K562 (cell line): ENCODE measurements around the gene SHB. TPM values are rescaled to one million over a fixed set of nuclear protein-coding genes. Genes with fewer than 3 reads are reported as not detected.

Experiments used
- ATAC-seq: fragments of 200-7000 bp; cut with Tn5 transposase; 3 replicates; pipeline ENCODE4 v1.9.1; 2020; ENCODE audit warnings: moderate library complexity
- BruUV-seq: library from RNA; stranded (reverse); fragments of 400-500 nt; replicated peaks from 2 replicates; lab custom pipeline; 2021; lab: Mats Ljungman, UMichigan
- CTCF ChIA-PET: fragments of 300-600 bp; formaldehyde crosslinking; extraction: SDS; loops from one replicate; lab custom pipeline; 2021; ENCODE audit warnings: low intra/inter-chr PET ratio; lab: Yijun Ruan, JAX
- POLR2A ChIA-PET: fragments of 300-600, 350-650 bp; sonication (Branson Sonifier 250); formaldehyde crosslinking; extraction: SDS; loops from one replicate; lab custom pipeline; 2021; ENCODE audit warnings: antibody characterized with exemption, inconsistent platforms; lab: Yijun Ruan, JAX
- DNase-seq, 4 experiments: peaks; one replicate each; pipeline versions ENCODE4 v3.0.0 to v3.0.0-alpha.2; 2011 to 2018; ENCODE audit warnings: low spot score in 3 of 4, mixed read lengths in 3 of 4; ENCODE audit errors: extremely low read depth in 1 of 4
- FAIRE-seq: peaks from 2 replicates; lab custom pipeline; 2011; peaks lifted over from hg19 to GRCh38; lab: Jason Lieb, UNC
- H2AFZ ChIP-seq: 2 replicates; pipeline ENCODE4 v1.6.0; 2011; ENCODE audit warnings: low read depth, low read length, control low read depth, inconsistent platforms
- H3K27ac ChIP-seq: fragments of 200-600 bp; 3 replicates; pipeline ENCODE4 v1.8.0; 2011; ENCODE audit warnings: low read depth, mild to moderate bottlenecking, control low read depth, inconsistent platforms, low read length, moderate library complexity, mixed read lengths; ENCODE audit errors: extremely low read depth
- H3K27me3 ChIP-seq, 2 experiments: fragments of 300-600 bp in 1 of 2; 2 replicates in 1 of 2; 3 replicates in 1 of 2; pipeline versions ENCODE4 v1.6.0 to v1.8.0; 2011; ENCODE audit warnings: inconsistent platforms in 2 of 2, low read length in 2 of 2, mild to moderate bottlenecking in 1 of 2, mixed read lengths in 1 of 2, moderate library complexity in 1 of 2; ENCODE audit not compliant: control insufficient read depth in 2 of 2, insufficient read depth in 2 of 2
- H3K36me3 ChIP-seq: fragments of 300-600 bp; 3 replicates; pipeline ENCODE4 v1.8.0; 2011; ENCODE audit warnings: mild to moderate bottlenecking, low read length, inconsistent platforms; ENCODE audit not compliant: control insufficient read depth, insufficient read depth
- H3K4me1 ChIP-seq, 2 experiments: fragments of 200-600 bp in 1 of 2; replicated peaks in 1 of 2; 2 replicates in 1 of 2; 3 replicates in 1 of 2; pipeline versions ENCODE4 v1.5.1 to v1.8.0; 2011; ENCODE audit warnings: inconsistent platforms in 2 of 2, low read length in 2 of 2, mild to moderate bottlenecking in 1 of 2, mixed read lengths in 1 of 2, moderate library complexity in 1 of 2; ENCODE audit not compliant: control insufficient read depth in 2 of 2, insufficient read depth in 2 of 2
- H3K4me2 ChIP-seq: 2 replicates; pipeline ENCODE4 v1.6.1; 2011; ENCODE audit warnings: low read length, control low read depth, inconsistent platforms, mixed read lengths; ENCODE audit not compliant: insufficient read depth
- H3K4me3 ChIP-seq: fragments of 200-600 bp; sonication (generic), shearing (Covaris generic); 2 replicates; pipeline ENCODE4 v1.5.1; 2016; ENCODE audit warnings: control low read depth, inconsistent platforms
- H3K79me2 ChIP-seq: fragments of 200-600 bp; 3 replicates; pipeline ENCODE4 v1.8.0; 2011; ENCODE audit warnings: low read length, inconsistent platforms; ENCODE audit not compliant: control insufficient read depth, insufficient read depth
- H3K9ac ChIP-seq, 2 experiments: 2 replicates each; pipeline versions ENCODE4 v1.6.0 to v1.6.1; 2011; ENCODE audit warnings: low read depth in 2 of 2, low read length in 2 of 2, control low read depth in 1 of 2, inconsistent platforms in 1 of 2, mild to moderate bottlenecking in 1 of 2, mixed read lengths in 1 of 2; ENCODE audit not compliant: insufficient read depth in 1 of 2
- H3K9me1 ChIP-seq: one replicate; pipeline ENCODE4 v1.6.0; 2011; ENCODE audit warnings: inconsistent platforms, mild to moderate bottlenecking, low read length, moderate library complexity; ENCODE audit not compliant: control insufficient read depth, insufficient read depth
- H3K9me3 ChIP-seq: replicated peaks from 2 replicates; pipeline ENCODE4 v1.5.1; 2011; ENCODE audit warnings: low read depth, low read length, inconsistent platforms; ENCODE audit not compliant: control insufficient read depth, insufficient read depth
- H4K20me1 ChIP-seq: replicated peaks from 2 replicates; pipeline ENCODE4 v1.6.1; 2011; ENCODE audit warnings: low read length, inconsistent platforms, mixed read lengths; ENCODE audit not compliant: control insufficient read depth, insufficient read depth
- BCLAF1 ChIP-seq, 2 experiments: fragments of 450-650 bp in 1 of 2; IDR thresholded peaks; 2 replicates each; pipeline ENCODE4 v1.6.1; 2011 to 2017; ENCODE audit warnings: low read depth in 2 of 2, antibody characterized with exemption in 1 of 2, borderline replicate concordance in 1 of 2, low read length in 1 of 2, mild to moderate bottlenecking in 1 of 2, mixed read lengths in 1 of 2; ENCODE audit not compliant: control insufficient read depth in 1 of 2
- NFIC ChIP-seq: fragments of 450-650 bp; IDR thresholded peaks from 2 replicates; pipeline ENCODE4 v1.6.1; 2017; ENCODE audit warnings: mild to moderate bottlenecking, inconsistent platforms
- NR1H2 ChIP-seq: sonication (generic); formaldehyde crosslinking; IDR thresholded peaks from 2 replicates; pipeline ENCODE4 v1.4.0; 2020; ENCODE audit warnings: mild to moderate bottlenecking, missing genetic modification reagents
- RBM22 ChIP-seq: fragments of 200-400 bp; formaldehyde crosslinking; IDR thresholded peaks from 2 replicates; pipeline ENCODE4 v1.6.1; 2018; ENCODE audit warnings: low read length, low read depth; ENCODE audit not compliant: poor library complexity, severe bottlenecking
- RBM39 ChIP-seq: fragments of 200-400 bp; formaldehyde crosslinking; optimal IDR thresholded peaks from 2 replicates; pipeline ENCODE3; 2018; ENCODE audit warnings: low read depth, low read length
- ZBTB40 ChIP-seq, 2 experiments: fragments of 450-650 bp in 1 of 2; sonication (generic) in 1 of 2; formaldehyde crosslinking in 1 of 2; IDR thresholded peaks; 2 replicates each; pipeline versions ENCODE4 v1.7.1 to v1.9.0; 2016 to 2022; ENCODE audit warnings: inconsistent platforms in 1 of 2, mild to moderate bottlenecking in 1 of 2, missing genetic modification reagents in 1 of 2
- ZNF280B ChIP-seq: fragments of 250-450 bp; sonication (Bioruptor Pico); IDR thresholded peaks from 2 replicates; pipeline ENCODE4 v1.5.1; 2021; ENCODE audit warnings: mild to moderate bottlenecking
- WGBS: fragments of 100-300 bp; shearing (Covaris generic); methylation state at CpG from one replicate; pipeline ENCODE4 v1.1.6; 2016; ENCODE audit warnings: low coverage, mixed read lengths; ENCODE audit not compliant: insufficient coverage; ENCODE audit errors: missing lambda C conversion rate; 5-methylcytosine and 5-hydroxymethylcytosine counted together
- in situ Hi-C: fragments of 300-500 bp; cut with MboI; formaldehyde crosslinking; loops from 4 replicates; pipeline ENCODE4 v1.15.0; 2018; ENCODE audit warnings: inconsistent platforms, mixed read lengths
- intact Hi-C: fragments of 100-400 bp; cut with micrococcal nuclease; formaldehyde crosslinking; loops from 2 replicates; pipeline ENCODE4 v1.14.2; 2022
- polyA plus RNA-seq, 8 experiments: library from polyadenylated mRNA; depleted of rRNA in 4 of 8; stranded (reverse) in 5 of 8; unstranded in 3 of 8; fragments of >200 nt; fragmentation: Nextera tagmentation in 2 of 8; fragmentation: Illumina TruSeq in 1 of 8; extraction: Ambion mirVana in 2 of 8; extraction: Trizol in 1 of 8; gene quantifications; 2 replicates each; pipeline versions ENCODE4 v1.2.1 to v1.2.3, GENCODE V29; 2011 to 2014; ENCODE audit warnings: inconsistent platforms in 1 of 8, missing spikeins in 1 of 8
- total RNA-seq, 7 experiments: library from RNA; depleted of rRNA in 6 of 7; stranded (reverse); fragments of >200 nt in 6 of 7; fragmentation: Illumina TruSeq in 2 of 7; extraction: Trizol in 2 of 7; gene quantifications; 2 replicates each; pipeline versions ENCODE4 v1.2.1 to v1.2.3, GENCODE V29; 2011 to 2021; ENCODE audit warnings: low replicate concordance in 1 of 7

Gene SHB
- total and polyA plus RNA-seq, 9 of the 15 experiments (the other 6 are each of a cell fraction or from before 2014, with no cell fraction given) = 0.78 to 16.0 (median 5.3) TPM

GRCh38 chr9:37986771-37987258 lies 82.2 kb downstream of the SHB start:
- POLR2A ChIA-PET = interaction anchor here (0.6 to 0.9 kb wide), 4 partner anchors 12 to 50 kb away, joined by 3 read pairs; no protein-coding TSS in a partner anchor
- H3K4me2 ChIP-seq = no peak overlapping the region
- intact Hi-C loops = no loop called here
- CTCF ChIA-PET = no interaction called here
- no peak overlapping the region for H3K4me3 ChIP-seq
- peaks cover 24 to 36% of the 10 kb centered on the region in 2 experiments for H3K4me1 ChIP-seq
- 0 out of 2 replicates have a peak, but pooled peaks cover 5% of the 10 kb centered on the region for H4K20me1 ChIP-seq
- peak overlapping the region in 1 of 2 experiments; percentile 36; a peak in 1 of 4 replicates for H3K9ac ChIP-seq
- BruUV-seq = no TSS peak
- H3K79me2 ChIP-seq = peaks cover 8% of the 10 kb centered on the region
- ATAC-seq = no peak
- H3K36me3 ChIP-seq = no peaks in the 10 kb centered on the region
- no peak overlapping the region for H3K27ac ChIP-seq
- H2AFZ ChIP-seq = no peak overlapping the region
- TF ChIP-seq NR1H2 (CRISPR knock-in tag) (no peak), RBM22 (peak; percentile 39), BCLAF1 (IDR thresholded peaks at IDR 0.05; ENCODE audit: borderline replicate concordance in 1 of 2, control insufficient read depth in 1 of 2, low read depth in 2 of 2, low read length in 1 of 2) (no peak), NFIC (no peak), RBM39 (no peak), ZBTB40 (IDR thresholded peaks at IDR 0.05) (no peak), ZBTB40 (CRISPR knock-in tag; IDR thresholded peaks at IDR 0.05) (no peak), ZNF280B (CRISPR knock-in tag) (no peak)
- TF ChIP-seq, all 486 proteins: peak for 1
- Histone ChIP-seq H3K9me1 (peaks cover 2% of the 10 kb centered on the region), H3K9me3 (no peaks in the 10 kb centered on the region), H3K27me3 (no peaks in the 10 kb centered on the region)
- DNase-seq (no peak), FAIRE-seq (no peak)
- WGBS = 86% methylated on average over 15 of the region's 15 CpGs
- in situ Hi-C loops = no loop called here
